Neural progenitor cell (in vitro differentiated cells): ENCODE data around the gene PLA2G4D. TPM values are rescaled to one million over a fixed set of nuclear protein-coding genes. Genes with fewer than 3 reads are reported as not detected.

ENCODE experiments used
- DNase-seq: peaks from one replicate; pipeline ENCODE4 v3.0.0-alpha.2; 2016; ENCODE audit warnings: low spot score
- H2AFZ ChIP-seq: fragments of 200-600 bp; sonication (generic); replicated peaks from 2 replicates; pipeline ENCODE4 v1.6.1; 2016; ENCODE audit warnings: antibody characterized with exemption
- H3F3A ChIP-seq: fragments of 200-600 bp; sonication (generic); 2 replicates; pipeline ENCODE4 v1.6.1; 2016; ENCODE audit warnings: antibody characterized with exemption, low read depth
- H3K27ac ChIP-seq: fragments of 200-600 bp; sonication (generic); 2 replicates; pipeline ENCODE4 v1.5.1; 2016; ENCODE audit warnings: mild to moderate bottlenecking
- H3K27me3 ChIP-seq: fragments of 200-600 bp; sonication (generic); 2 replicates; pipeline ENCODE4 v1.6.1; 2016; ENCODE audit warnings: mild to moderate bottlenecking, moderate library complexity
- H3K36me3 ChIP-seq: fragments of 200-600 bp; sonication (generic); 2 replicates; pipeline ENCODE4 v1.5.1; 2016
- H3K4me1 ChIP-seq: fragments of 200-600 bp; sonication (generic); 2 replicates; pipeline ENCODE4 v1.6.1; 2016; ENCODE audit warnings: mixed run types
- H3K4me2 ChIP-seq: fragments of 200-600 bp; sonication (generic); 2 replicates; pipeline ENCODE4 v1.6.1; 2016
- H3K4me3 ChIP-seq: fragments of 200-600 bp; sonication (generic); 2 replicates; pipeline ENCODE4 v1.5.1; 2016
- H3K79me2 ChIP-seq: fragments of 200-600 bp; sonication (generic); 2 replicates; pipeline ENCODE4 v1.6.1; 2016; ENCODE audit warnings: low read depth
- H3K9ac ChIP-seq: fragments of 200-600 bp; sonication (generic); 2 replicates; pipeline ENCODE4 v1.6.1; 2016
- H3K9me3 ChIP-seq: fragments of 200-600 bp; sonication (generic); 2 replicates; pipeline ENCODE4 v1.5.1; 2016; ENCODE audit warnings: low read depth
- H4K20me1 ChIP-seq: fragments of 200-600 bp; sonication (generic); 2 replicates; pipeline ENCODE4 v1.6.1; 2016; ENCODE audit warnings: low read depth
- H3K27ac Mint-ChIP-seq: 3 replicates; pipeline ENCODE4 v1.8.0; 2021; ENCODE audit warnings: mixed read lengths
- H3K27me3 Mint-ChIP-seq: 2 replicates; pipeline ENCODE4 v1.8.0; 2022; ENCODE audit warnings: low read depth, mild to moderate bottlenecking, inconsistent platforms, moderate library complexity, mixed read lengths; ENCODE audit not compliant: insufficient read depth
- H3K36me3 Mint-ChIP-seq: 3 replicates; pipeline ENCODE4 v1.8.0; 2021; ENCODE audit warnings: mixed read lengths
- H3K4me1 Mint-ChIP-seq: 3 replicates; pipeline ENCODE4 v1.8.0; 2021; ENCODE audit warnings: mixed read lengths
- H3K4me3 Mint-ChIP-seq: 3 replicates; pipeline ENCODE4 v1.8.0; 2021; ENCODE audit warnings: mild to moderate bottlenecking, moderate library complexity, mixed read lengths
- H3K9me3 Mint-ChIP-seq: 3 replicates; pipeline ENCODE4 v1.8.0; 2020; ENCODE audit warnings: mixed read lengths
- CTCF ChIP-seq: fragments of 200-600 bp; sonication (generic); IDR thresholded peaks from 2 replicates; pipeline ENCODE4 v1.5.1; 2017; ENCODE audit warnings: antibody characterized with exemption, mild to moderate bottlenecking
- EZH2 ChIP-seq: fragments of 200-600 bp; sonication (generic); IDR thresholded peaks from 2 replicates; pipeline ENCODE4 v1.6.1; 2017; ENCODE audit warnings: antibody characterized with exemption, mild to moderate bottlenecking, moderate library complexity
- EZH2phosphoT487 ChIP-seq: fragments of 200-600 bp; sonication (generic); IDR thresholded peaks from 2 replicates; pipeline ENCODE4 v1.6.1; 2017; ENCODE audit warnings: antibody characterized with exemption
- total RNA-seq: library from RNA; depleted of rRNA; stranded (reverse); fragments of >200 nt; gene quantifications from 2 replicates; pipeline ENCODE4 v1.2.3, GENCODE V29; 2015; ENCODE audit warnings: low replicate concordance

The PLA2G4D gene
- total RNA-seq, 1 donor from 2014 or later: not detected

- Mint-ChIP-seq H3K4me1 (peaks cover 20% of the 10 kb centered on the region), H3K9me3 (no peaks in the 10 kb centered on the region), H3K4me3 (no peak overlapping the region), H3K27ac (no peak overlapping the region), H3K36me3 (no peaks in the 10 kb centered on the region), H3K27me3 (peaks cover 9% of the 10 kb centered on the region)
- peaks cover 4% of the 10 kb centered on the region for H3K27me3 ChIP-seq
- H3K4me3 ChIP-seq: no peak overlapping the region
- no peaks in the 10 kb centered on the region for H3F3A ChIP-seq
- H3K9me3 ChIP-seq: no peaks in the 10 kb centered on the region
- H3K9ac ChIP-seq: no peak overlapping the region
- H3K4me1 ChIP-seq: peaks cover 18% of the 10 kb centered on the region
- H3K36me3 ChIP-seq: no peaks in the 10 kb centered on the region
- H3K27ac ChIP-seq: no peak overlapping the region
- no peak overlapping the region for H2AFZ ChIP-seq
- H3K79me2 ChIP-seq: no peaks in the 10 kb centered on the region
- TF ChIP-seq EZH2 (no peak), EZH2phosphoT487 (no peak), CTCF (peak; percentile 86)
- no peak overlapping the region for H3K4me2 ChIP-seq
- H4K20me1 ChIP-seq: no peaks in the 10 kb centered on the region
- peak; percentile 76 for DNase-seq
Observed at GRCh38 chr15:42084465-42085235, 9.7 kb downstream of the PLA2G4D start.

DNA sequence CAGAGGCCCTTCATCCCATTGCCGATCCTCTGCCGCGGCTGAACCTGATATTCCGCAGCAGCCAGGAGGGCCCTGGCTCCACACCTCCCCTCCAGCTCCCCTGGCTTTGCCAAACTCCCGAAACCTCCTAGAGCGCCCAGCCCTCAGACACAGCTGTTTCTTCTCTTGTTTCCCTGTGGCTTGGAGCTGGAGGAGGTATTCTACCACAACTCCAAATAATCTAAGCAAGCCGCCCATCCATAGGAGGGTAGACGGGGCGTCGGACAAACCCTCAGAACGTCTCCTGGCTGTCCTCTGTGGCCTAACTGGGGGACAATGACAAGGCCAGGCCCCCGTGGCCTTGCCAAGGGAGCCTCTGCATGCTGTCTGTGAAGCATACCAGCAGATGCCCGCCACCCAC lies 10.4 kb downstream of the PLA2G4D start:
- no peak overlapping the region for H3K4me3 Mint-ChIP-seq
- Histone ChIP-seq H3K36me3 (no peaks in the 10 kb centered on the region), H3K9me3 (no peaks in the 10 kb centered on the region), H2AFZ (no peak overlapping the region), H3K4me1 (peaks cover 23% of the 10 kb centered on the region), H3K27me3 (peaks cover 8% of the 10 kb centered on the region), H3K27ac (no peak overlapping the region), H4K20me1 (no peaks in the 10 kb centered on the region), H3F3A (no peaks in the 10 kb centered on the region), H3K4me2 (no peak overlapping the region), H3K9ac (no peak overlapping the region), H3K4me3 (no peak overlapping the region), H3K79me2 (no peaks in the 10 kb centered on the region)
- H3K36me3 Mint-ChIP-seq: no peaks in the 10 kb centered on the region
- no peak overlapping the region for H3K27ac Mint-ChIP-seq
- H3K27me3 Mint-ChIP-seq: peaks cover 9% of the 10 kb centered on the region
- no peaks in the 10 kb centered on the region for H3K9me3 Mint-ChIP-seq
- TF ChIP-seq EZH2 (no peak), CTCF (no peak), EZH2phosphoT487 (no peak)
- no peak for DNase-seq
- peaks cover 15% of the 10 kb centered on the region for H3K4me1 Mint-ChIP-seq

DNA sequence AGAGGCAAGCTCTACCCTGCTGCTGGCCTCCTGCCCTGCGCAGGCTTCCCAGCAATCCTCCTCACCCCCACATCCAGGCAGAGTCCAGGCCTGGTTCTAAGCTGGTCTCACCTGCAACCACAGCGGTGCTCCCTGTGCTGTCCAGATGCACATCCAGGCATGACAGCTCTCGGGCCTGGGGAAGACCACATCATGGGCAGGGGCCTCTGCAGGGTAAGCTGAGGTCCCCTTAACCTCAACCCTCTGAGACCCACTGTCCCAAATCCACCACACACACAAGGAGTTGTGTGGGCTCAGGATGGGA lies 10.8 kb downstream of the PLA2G4D start:
- no peaks in the 10 kb centered on the region for H3K9me3 ChIP-seq
- H3K27ac Mint-ChIP-seq: no peak overlapping the region
- no peaks in the 10 kb centered on the region for H3K36me3 ChIP-seq
- H3K4me3 Mint-ChIP-seq: no peak overlapping the region
- H3K27ac ChIP-seq: no peak overlapping the region
- H3K27me3 Mint-ChIP-seq: peaks cover 9% of the 10 kb centered on the region
- H3F3A ChIP-seq: no peaks in the 10 kb centered on the region
- H3K9ac ChIP-seq: no peak overlapping the region
- H3K79me2 ChIP-seq: no peaks in the 10 kb centered on the region
- no peak for DNase-seq
- H4K20me1 ChIP-seq: no peaks in the 10 kb centered on the region
- no peak overlapping the region for H3K4me2 ChIP-seq
- H3K4me1 Mint-ChIP-seq: peaks cover 14% of the 10 kb centered on the region
- no peak overlapping the region for H2AFZ ChIP-seq
- H3K4me3 ChIP-seq: no peak overlapping the region
- H3K36me3 Mint-ChIP-seq: no peaks in the 10 kb centered on the region
- TF ChIP-seq EZH2: no peak
- TF ChIP-seq CTCF: no peak
- TF ChIP-seq EZH2phosphoT487: no peak
- H3K9me3 Mint-ChIP-seq: no peaks in the 10 kb centered on the region
- peaks cover 8% of the 10 kb centered on the region for H3K27me3 ChIP-seq
- H3K4me1 ChIP-seq: peaks cover 23% of the 10 kb centered on the region
